ENCODE results near the gene MSI2. TPM values are rescaled to one million over a fixed set of nuclear protein-coding genes. Genes with fewer than 3 reads are reported as not detected.

The MSI2 gene
- total RNA-seq, 4 donors from 2014 or later = 15.9 to 22.9 (median 17.0) TPM

- intact Hi-C loops (cut with DNase I) = loop anchor here (10.0 kb wide), 1 partner anchor 168 kb away; no protein-coding TSS in a partner anchor
- no peak overlapping the region for H3K4me3 ChIP-seq
- H3K4me1 ChIP-seq = no peaks in the 10 kb centered on the region
- H3K27me3 ChIP-seq = no peaks in the 10 kb centered on the region
- DNase-seq = no peak
- 84% methylated on average over 17 to 18 of the region's 19 CpGs for WGBS, 2 donors
- no peaks in the 10 kb centered on the region for H3K36me3 ChIP-seq
- H3K27ac ChIP-seq = no peak overlapping the region
- no peak for TF ChIP-seq CTCF (IDR thresholded peaks at IDR 0.05)
- no peak for TF ChIP-seq POLR2A (IDR thresholded peaks at IDR 0.05)
- no peaks in the 10 kb centered on the region for H3K9me3 ChIP-seq
These were observed 176.4 kb downstream of the MSI2 start for GRCh38 chr17:57432507-57433277.

- Histone ChIP-seq H3K27me3 (no peaks in the 10 kb centered on the region), H3K4me1 (no peaks in the 10 kb centered on the region), H3K9me3 (no peaks in the 10 kb centered on the region), H3K27ac (no peak overlapping the region), H3K36me3 (no peaks in the 10 kb centered on the region), H3K4me3 (no peak overlapping the region)
- TF ChIP-seq CTCF (IDR thresholded peaks at IDR 0.05) (no peak), POLR2A (IDR thresholded peaks at IDR 0.05) (no peak)
- WGBS, 2 donors = 90 to 93% methylated on average over 10 of the region's 10 CpGs
- DNase-seq = no peak
- intact Hi-C loops (cut with DNase I) = loop anchor here (10.0 kb wide), 1 partner anchor 169 kb away; no protein-coding TSS in a partner anchor
These were observed 177.1 kb downstream of the MSI2 start for GRCh38 chr17:57433452-57433851.

GRCh38 chr17:57434361-57434760 lies 178.0 kb downstream of the MSI2 start:
- Histone ChIP-seq H3K9me3 (no peaks in the 10 kb centered on the region), H3K4me3 (no peak overlapping the region), H3K27me3 (no peaks in the 10 kb centered on the region), H3K4me1 (no peaks in the 10 kb centered on the region), H3K36me3 (no peaks in the 10 kb centered on the region), H3K27ac (no peak overlapping the region)
- intact Hi-C loops (cut with DNase I) = loop anchor here (10.0 kb wide), 1 partner anchor 170 kb away; no protein-coding TSS in a partner anchor
- DNase-seq = no peak
- TF ChIP-seq CTCF (IDR thresholded peaks at IDR 0.05) = no peak
- TF ChIP-seq POLR2A (IDR thresholded peaks at IDR 0.05) = no peak
- WGBS, 2 donors = 92 to 100% methylated on average over 1 of the region's 1 CpG

GRCh38 chr17:57436565-57436964 lies 180.2 kb downstream of the MSI2 start:
- Histone ChIP-seq H3K36me3 (no peaks in the 10 kb centered on the region), H3K9me3 (no peaks in the 10 kb centered on the region), H3K27me3 (no peaks in the 10 kb centered on the region), H3K27ac (no peak overlapping the region), H3K4me1 (peaks cover 7 to 20% (median 16%) of the 10 kb centered on the region in 3 donors), H3K4me3 (no peak overlapping the region)
- TF ChIP-seq POLR2A (IDR thresholded peaks at IDR 0.05) = no peak
- no peak for TF ChIP-seq CTCF (IDR thresholded peaks at IDR 0.05)
- WGBS, 2 donors = 80 to 85% methylated on average over 4 of the region's 4 CpGs
- DNase-seq = no peak
- intact Hi-C loops (cut with DNase I) = loop anchor here (10.0 kb wide), 1 partner anchor 172 kb away; no protein-coding TSS in a partner anchor

- H3K4me1 ChIP-seq = peaks cover 11 to 33% (median 25%) of the 10 kb centered on the region in 3 donors
- TF ChIP-seq CTCF (IDR thresholded peaks at IDR 0.05) = no peak
- TF ChIP-seq POLR2A (IDR thresholded peaks at IDR 0.05) = no peak
- intact Hi-C loops (cut with DNase I) = loop anchor here (10.0 kb wide), 1 partner anchor 173 kb away; no protein-coding TSS in a partner anchor
- H3K36me3 ChIP-seq = no peaks in the 10 kb centered on the region
- no peak for DNase-seq
- 82 to 86% methylated on average over 5 to 9 of the region's 9 CpGs for whole genome bisulfite sequencing, 2 donors
- H3K4me3 ChIP-seq = no peak overlapping the region
- no peaks in the 10 kb centered on the region for H3K27me3 ChIP-seq
- H3K9me3 ChIP-seq = no peaks in the 10 kb centered on the region
- H3K27ac ChIP-seq = no peak overlapping the region
These were observed 181.9 kb downstream of the MSI2 start for GRCh38 chr17:57438066-57438731.
